ENCODE data around the gene ZNF385B.

Gene ZNF385B

DNA sequence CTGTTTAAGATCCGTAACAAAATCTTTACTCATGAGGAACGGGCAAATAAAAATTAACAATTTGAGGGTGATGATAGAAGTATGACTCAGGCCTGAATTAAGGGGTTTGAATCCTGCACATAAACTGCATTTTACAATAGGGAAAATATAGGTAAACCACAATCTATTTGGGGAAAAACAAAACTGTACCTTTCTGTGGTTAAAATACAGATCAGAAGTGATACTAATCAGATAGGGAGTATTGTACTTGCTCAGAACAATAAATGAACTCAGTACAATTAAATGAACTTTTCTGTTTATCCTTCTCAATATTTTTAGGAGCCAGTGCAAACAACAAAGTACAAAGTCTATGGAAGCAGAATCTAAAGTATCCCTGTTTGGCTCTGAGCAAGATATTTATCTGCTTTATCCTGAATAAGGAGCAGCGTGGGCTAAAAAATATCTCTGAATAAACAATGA, 287.3 kb downstream of the ZNF385B start:
- no peaks in the 10 kb centered on the region for H3K9me3 ChIP-seq (ENCODE audit: control insufficient read depth, low read length)
- H3K4me3 ChIP-seq (ENCODE audit: low read depth, low read length): no peak overlapping the region
- no peak overlapping the region for H2AFZ ChIP-seq
- no peak overlapping the region for H3K9ac ChIP-seq
- no peak overlapping the region for H3K27ac ChIP-seq
- H3K27me3 ChIP-seq (ENCODE audit: control insufficient read depth, insufficient read depth, low read length): no peaks in the 10 kb centered on the region
- TF ChIP-seq, protein P1, sequence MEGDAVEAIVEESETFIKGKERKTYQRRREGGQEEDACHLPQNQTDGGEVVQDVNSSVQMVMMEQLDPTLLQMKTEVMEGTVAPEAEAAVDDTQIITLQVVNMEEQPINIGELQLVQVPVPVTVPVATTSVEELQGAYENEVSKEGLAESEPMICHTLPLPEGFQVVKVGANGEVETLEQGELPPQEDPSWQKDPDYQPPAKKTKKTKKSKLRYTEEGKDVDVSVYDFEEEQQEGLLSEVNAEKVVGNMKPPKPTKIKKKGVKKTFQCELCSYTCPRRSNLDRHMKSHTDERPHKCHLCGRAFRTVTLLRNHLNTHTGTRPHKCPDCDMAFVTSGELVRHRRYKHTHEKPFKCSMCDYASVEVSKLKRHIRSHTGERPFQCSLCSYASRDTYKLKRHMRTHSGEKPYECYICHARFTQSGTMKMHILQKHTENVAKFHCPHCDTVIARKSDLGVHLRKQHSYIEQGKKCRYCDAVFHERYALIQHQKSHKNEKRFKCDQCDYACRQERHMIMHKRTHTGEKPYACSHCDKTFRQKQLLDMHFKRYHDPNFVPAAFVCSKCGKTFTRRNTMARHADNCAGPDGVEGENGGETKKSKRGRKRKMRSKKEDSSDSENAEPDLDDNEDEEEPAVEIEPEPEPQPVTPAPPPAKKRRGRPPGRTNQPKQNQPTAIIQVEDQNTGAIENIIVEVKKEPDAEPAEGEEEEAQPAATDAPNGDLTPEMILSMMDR (IDR thresholded peaks at IDR 0.05): no peak
- H3K4me1 ChIP-seq: no peaks in the 10 kb centered on the region
- H3K4me2 ChIP-seq (ENCODE audit: low read length): no peak overlapping the region
- H3K79me2 ChIP-seq: no peaks in the 10 kb centered on the region
- H3K36me3 ChIP-seq (ENCODE audit: control insufficient read depth, insufficient read depth, low read length): no peaks in the 10 kb centered on the region

DNA sequence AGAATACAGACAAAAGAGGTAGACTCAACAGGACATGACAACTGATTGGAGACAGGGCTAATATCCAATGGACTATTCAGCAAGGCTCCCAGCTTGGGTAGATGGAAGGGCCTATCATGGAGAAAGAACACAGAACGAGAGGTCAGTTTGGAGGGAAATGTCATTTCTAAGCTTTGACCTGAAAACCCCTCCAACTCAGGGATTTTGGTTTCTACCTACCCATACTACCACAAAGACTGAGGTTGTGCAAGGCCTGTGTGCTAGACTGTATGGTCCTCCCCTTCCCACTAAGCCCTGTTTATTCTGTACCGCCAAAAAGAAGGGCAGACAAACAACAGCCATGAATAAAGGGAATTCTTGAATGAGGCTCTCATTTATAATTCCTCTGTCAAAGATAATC, 288.9 kb downstream of the ZNF385B start:
- Histone ChIP-seq H3K4me3 (ENCODE audit: low read depth, low read length) (no peak overlapping the region), H2AFZ (no peak overlapping the region), H3K79me2 (no peaks in the 10 kb centered on the region), H3K4me2 (ENCODE audit: low read length) (no peak overlapping the region), H3K27ac (no peak overlapping the region), H3K27me3 (ENCODE audit: control insufficient read depth, insufficient read depth, low read length) (no peaks in the 10 kb centered on the region), H3K4me1 (no peaks in the 10 kb centered on the region), H3K36me3 (ENCODE audit: control insufficient read depth, insufficient read depth, low read length) (no peaks in the 10 kb centered on the region), H3K9ac (no peak overlapping the region), H3K9me3 (ENCODE audit: control insufficient read depth, low read length) (no peaks in the 10 kb centered on the region)
- TF ChIP-seq, protein P1 (IDR thresholded peaks at IDR 0.05): no peak

DNA sequence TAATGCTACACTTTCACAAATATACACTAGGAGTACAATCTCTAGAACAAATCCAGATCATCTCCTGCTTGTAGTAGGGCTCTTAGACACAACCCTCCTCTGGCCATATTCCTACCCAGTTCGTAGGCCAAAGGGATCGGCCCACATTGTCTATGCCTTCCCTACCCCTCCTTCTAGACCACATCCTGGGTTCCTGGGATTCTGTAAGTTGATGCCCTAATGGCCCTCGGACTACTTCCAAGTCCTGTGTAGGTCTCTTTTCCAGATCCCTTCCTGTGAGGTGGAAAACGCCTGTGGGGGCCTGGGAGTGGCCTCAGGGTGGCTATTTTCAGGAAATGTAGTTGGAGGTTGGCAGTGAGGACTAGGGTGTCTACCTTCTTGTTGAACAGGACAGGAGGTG, 289.7 kb downstream of the ZNF385B start:
- H2AFZ ChIP-seq: no peak overlapping the region
- no peaks in the 10 kb centered on the region for H3K36me3 ChIP-seq (ENCODE audit: control insufficient read depth, insufficient read depth, low read length)
- no peaks in the 10 kb centered on the region for H3K4me1 ChIP-seq
- no peak overlapping the region for H3K4me2 ChIP-seq (ENCODE audit: low read length)
- TF ChIP-seq, protein P1 (IDR thresholded peaks at IDR 0.05): no peak
- H3K27me3 ChIP-seq (ENCODE audit: control insufficient read depth, insufficient read depth, low read length): no peaks in the 10 kb centered on the region
- H3K9ac ChIP-seq: no peak overlapping the region
- no peaks in the 10 kb centered on the region for H3K9me3 ChIP-seq (ENCODE audit: control insufficient read depth, low read length)
- no peak overlapping the region for H3K27ac ChIP-seq
- no peaks in the 10 kb centered on the region for H3K79me2 ChIP-seq
- H3K4me3 ChIP-seq (ENCODE audit: low read depth, low read length): no peak overlapping the region

DNA sequence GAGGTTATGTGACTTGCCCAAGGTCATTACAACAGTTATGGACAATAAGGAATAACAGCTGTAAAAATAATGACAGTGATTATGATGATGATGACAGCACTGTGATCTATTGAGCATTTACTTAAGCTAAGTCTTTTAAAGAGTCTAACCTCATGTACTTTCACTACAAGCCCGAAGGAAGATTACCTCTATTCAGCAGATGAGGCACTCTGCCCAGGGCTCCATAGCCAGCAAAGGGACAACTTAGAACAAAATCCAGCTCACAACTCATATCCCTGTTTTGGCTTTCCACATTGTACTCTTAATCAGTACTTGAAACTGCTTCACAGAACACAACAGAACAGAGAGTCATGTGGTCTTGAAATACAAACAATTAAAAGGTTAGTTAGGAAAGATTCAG, 290.2 kb downstream of the ZNF385B start:
- H3K4me3 ChIP-seq (ENCODE audit: low read depth, low read length): no peak overlapping the region
- H3K9me3 ChIP-seq (ENCODE audit: control insufficient read depth, low read length): no peaks in the 10 kb centered on the region
- no peaks in the 10 kb centered on the region for H3K36me3 ChIP-seq (ENCODE audit: control insufficient read depth, insufficient read depth, low read length)
- H3K27ac ChIP-seq: no peak overlapping the region
- no peak overlapping the region for H3K4me2 ChIP-seq (ENCODE audit: low read length)
- H3K27me3 ChIP-seq (ENCODE audit: control insufficient read depth, insufficient read depth, low read length): no peaks in the 10 kb centered on the region
- TF ChIP-seq, protein P1 (IDR thresholded peaks at IDR 0.05): no peak
- H3K4me1 ChIP-seq: no peaks in the 10 kb centered on the region
- no peaks in the 10 kb centered on the region for H3K79me2 ChIP-seq
- H3K9ac ChIP-seq: no peak overlapping the region
- H2AFZ ChIP-seq: no peak overlapping the region

DNA sequence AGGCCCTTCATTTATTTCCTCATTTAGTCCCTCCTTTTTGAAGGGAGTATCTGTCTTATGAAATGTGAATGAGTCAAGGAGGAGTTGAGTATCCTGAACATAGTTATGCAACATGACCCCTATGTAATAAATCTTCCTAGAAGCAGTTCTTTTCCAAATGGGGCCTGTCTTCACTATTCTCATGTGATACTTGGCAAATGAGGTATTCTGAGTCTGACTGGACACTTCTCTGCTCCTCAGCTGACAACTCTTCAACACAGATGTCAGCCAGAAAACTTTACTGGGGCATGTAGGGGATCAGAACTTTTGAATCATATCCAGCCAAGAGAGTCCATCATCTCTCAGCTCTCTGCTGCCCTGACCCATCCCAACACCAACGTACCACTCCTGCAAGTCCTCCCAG, 291.6 kb downstream of the ZNF385B start:
- no peaks in the 10 kb centered on the region for H3K27me3 ChIP-seq (ENCODE audit: control insufficient read depth, insufficient read depth, low read length)
- H3K4me2 ChIP-seq (ENCODE audit: low read length): no peak overlapping the region
- H3K4me3 ChIP-seq (ENCODE audit: low read depth, low read length): no peak overlapping the region
- no peaks in the 10 kb centered on the region for H3K9me3 ChIP-seq (ENCODE audit: control insufficient read depth, low read length)
- no peak overlapping the region for H3K27ac ChIP-seq
- H3K79me2 ChIP-seq: no peaks in the 10 kb centered on the region
- H2AFZ ChIP-seq: no peak overlapping the region
- H3K4me1 ChIP-seq: no peaks in the 10 kb centered on the region
- no peak overlapping the region for H3K9ac ChIP-seq
- no peaks in the 10 kb centered on the region for H3K36me3 ChIP-seq (ENCODE audit: control insufficient read depth, insufficient read depth, low read length)
- TF ChIP-seq, protein P1 (IDR thresholded peaks at IDR 0.05): no peak
